ENCODE results near the gene DLEU7.

The DLEU7 gene

DNA sequence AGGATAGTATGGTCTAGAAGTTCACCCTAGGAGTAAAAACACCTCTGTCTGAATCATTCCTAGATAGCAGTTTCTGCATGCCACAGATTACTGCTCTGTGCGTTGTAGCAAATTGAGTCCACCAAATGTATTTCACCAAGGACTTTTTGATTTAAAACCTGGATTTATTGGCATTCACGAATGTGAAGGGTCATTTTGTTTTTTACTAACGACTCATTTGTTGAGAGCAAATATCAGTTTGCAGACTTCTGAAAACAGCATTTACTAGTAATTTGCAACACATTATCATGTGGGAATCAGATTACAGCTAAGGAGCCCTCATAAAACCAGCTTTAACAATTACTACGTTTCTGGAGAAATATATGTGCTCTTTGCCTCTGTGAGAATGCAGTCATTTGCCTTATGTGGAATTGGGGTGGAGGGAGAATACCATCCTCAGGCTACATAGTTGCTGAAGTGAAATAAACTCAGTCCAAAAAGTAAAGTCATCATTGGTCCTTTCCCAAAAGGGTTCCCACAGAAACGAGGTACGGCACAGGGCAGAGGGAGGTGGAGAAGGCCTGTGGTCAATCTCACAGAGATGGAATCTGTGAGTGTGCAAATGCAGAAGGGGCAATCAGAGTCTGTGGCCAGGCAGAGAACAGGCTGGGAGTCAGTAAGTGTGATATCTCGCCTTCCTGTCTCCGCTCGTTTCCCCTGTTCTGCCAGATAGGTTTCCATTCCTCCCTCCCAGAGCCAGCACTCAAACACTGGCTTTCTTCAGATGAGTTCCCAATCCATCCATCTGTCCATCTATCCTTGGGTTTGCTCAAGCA, 63.1 kb downstream of the DLEU7 start:
- no peak for TF ChIP-seq ZFX (IDR thresholded peaks at IDR 0.05; ENCODE audit: borderline replicate concordance)
- TF ChIP-seq, protein P1, sequence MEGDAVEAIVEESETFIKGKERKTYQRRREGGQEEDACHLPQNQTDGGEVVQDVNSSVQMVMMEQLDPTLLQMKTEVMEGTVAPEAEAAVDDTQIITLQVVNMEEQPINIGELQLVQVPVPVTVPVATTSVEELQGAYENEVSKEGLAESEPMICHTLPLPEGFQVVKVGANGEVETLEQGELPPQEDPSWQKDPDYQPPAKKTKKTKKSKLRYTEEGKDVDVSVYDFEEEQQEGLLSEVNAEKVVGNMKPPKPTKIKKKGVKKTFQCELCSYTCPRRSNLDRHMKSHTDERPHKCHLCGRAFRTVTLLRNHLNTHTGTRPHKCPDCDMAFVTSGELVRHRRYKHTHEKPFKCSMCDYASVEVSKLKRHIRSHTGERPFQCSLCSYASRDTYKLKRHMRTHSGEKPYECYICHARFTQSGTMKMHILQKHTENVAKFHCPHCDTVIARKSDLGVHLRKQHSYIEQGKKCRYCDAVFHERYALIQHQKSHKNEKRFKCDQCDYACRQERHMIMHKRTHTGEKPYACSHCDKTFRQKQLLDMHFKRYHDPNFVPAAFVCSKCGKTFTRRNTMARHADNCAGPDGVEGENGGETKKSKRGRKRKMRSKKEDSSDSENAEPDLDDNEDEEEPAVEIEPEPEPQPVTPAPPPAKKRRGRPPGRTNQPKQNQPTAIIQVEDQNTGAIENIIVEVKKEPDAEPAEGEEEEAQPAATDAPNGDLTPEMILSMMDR (IDR thresholded peaks at IDR 0.05): no peak
- no peak overlapping the region for H3K27ac ChIP-seq

DNA sequence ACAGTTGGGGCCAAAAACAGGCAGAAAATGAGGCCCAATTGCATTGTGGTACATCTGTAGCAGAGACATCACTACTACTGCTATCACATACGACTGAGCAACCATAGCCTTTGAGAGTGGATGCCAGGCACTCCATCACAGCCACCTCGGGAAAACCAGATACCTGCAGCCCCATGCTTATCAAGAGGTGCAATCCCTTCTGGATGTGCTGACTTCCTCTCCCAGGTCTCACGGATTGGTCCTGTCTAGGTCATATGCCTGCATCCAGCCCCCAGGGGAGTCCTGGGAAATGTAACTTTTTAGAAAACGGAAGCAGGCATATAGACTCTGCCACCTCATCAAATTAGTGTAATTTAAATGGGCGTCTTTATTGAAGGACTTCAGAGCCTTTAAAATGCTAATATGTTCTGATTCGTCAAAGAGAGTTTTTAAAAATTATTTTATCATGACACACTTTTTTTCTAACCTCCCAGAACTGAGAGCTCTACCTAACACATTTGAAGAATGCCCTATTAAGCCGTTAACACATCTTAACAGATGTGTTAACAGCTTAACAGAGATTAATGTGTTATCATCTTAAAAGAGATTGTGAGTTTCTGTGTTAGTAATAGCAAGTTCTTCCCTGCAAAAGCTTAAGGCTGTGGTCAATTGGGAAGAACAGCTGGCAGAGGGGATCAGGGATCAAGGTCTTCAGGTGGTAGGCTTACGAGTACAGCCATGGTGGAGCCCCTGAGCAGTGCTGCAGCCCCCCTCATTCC, 63.9 kb downstream of the DLEU7 start:
- no peak for TF ChIP-seq ZFX (IDR thresholded peaks at IDR 0.05; ENCODE audit: borderline replicate concordance)
- TF ChIP-seq, protein P1 (IDR thresholded peaks at IDR 0.05): no peak
- no peak overlapping the region for H3K27ac ChIP-seq

All from 22Rv1 (cell line).